Esophagus muscularis mucosa (tissue), 4 donors: ENCODE results near the gene EHD4. TPM values are rescaled to one million over a fixed set of nuclear protein-coding genes. Genes with fewer than 3 reads are reported as not detected.

Source experiments
- DNase-seq: peaks from one replicate; pipeline ENCODE4 v3.0.0-alpha.2; 2017; ENCODE audit errors: extremely low spot score
- H3K27ac ChIP-seq, 4 donors: fragments of 200-600 bp; sonication (generic); replicated peaks in 1 of 4; 1 replicate in 3 of 4; 2 replicates in 1 of 4; pipeline ENCODE4 v1.5.1; 2016 to 2019; ENCODE audit warnings: mild to moderate bottlenecking in 1 of 4
- H3K27me3 ChIP-seq, 4 donors: fragments of 200-600 bp; sonication (generic); one replicate each; pipeline versions ENCODE4 v1.5.1 to v1.6.0; 2016 to 2019
- H3K36me3 ChIP-seq, 4 donors: fragments of 200-600 bp; sonication (generic); one replicate each; pipeline ENCODE4 v1.5.1; 2016 to 2019
- H3K4me1 ChIP-seq, 4 donors: fragments of 200-600 bp; sonication (generic); one replicate each; pipeline ENCODE4 v1.5.1; 2016 to 2019
- H3K4me3 ChIP-seq, 4 donors: fragments of 200-600 bp; sonication (generic); 1 replicate in 2 of 4; 2 replicates in 2 of 4; pipeline ENCODE4 v1.5.1; 2016 to 2019; ENCODE audit warnings: mild to moderate bottlenecking in 4 of 4, moderate library complexity in 1 of 4
- H3K9me3 ChIP-seq, 4 donors: fragments of 200-600 bp; sonication (generic); 1 replicate in 3 of 4; 2 replicates in 1 of 4; pipeline ENCODE4 v1.5.1; 2016 to 2019
- EP300 ChIP-seq: sonication (generic); formaldehyde crosslinking; IDR thresholded peaks from one replicate; pipeline ENCODE4 v1.6.1; 2017; ENCODE audit warnings: antibody characterized with exemption
- POLR2A ChIP-seq: fragments of 450-650 bp; IDR thresholded peaks from one replicate; pipeline ENCODE4 v1.6.1; 2017; ENCODE audit warnings: antibody characterized with exemption, moderate library complexity, mild to moderate bottlenecking, low read depth
- POLR2AphosphoS5 ChIP-seq, 2 donors: sonication (generic); formaldehyde crosslinking; IDR thresholded peaks; one replicate each; pipeline ENCODE4 v1.6.1; 2017; ENCODE audit warnings: antibody characterized with exemption in 2 of 2
- WGBS: methylation state at CpG from one replicate; pipeline ENCODE4 v1.1.5; 2018; 5-methylcytosine and 5-hydroxymethylcytosine counted together
- intact Hi-C: fragments of 100-400 bp; cut with DNase I; formaldehyde crosslinking; loops from one replicate; pipeline ENCODE4 v1.15.1; 2023
- total RNA-seq, 4 donors: library from RNA; depleted of rRNA; stranded (reverse); fragments of >200 nt; gene quantifications; one replicate each; pipeline versions ENCODE4 v1.1.0 to v1.2.1, GENCODE V29; 2016
- TF ChIP-seq, protein P1 (sequence below), 3 experiments: fragments of 200-600 bp in 2 of 3; fragments of 450-650 bp in 1 of 3; sonication (generic) in 2 of 3; IDR thresholded peaks; one replicate each; pipeline ENCODE4 v1.5.1; 2017 to 2019; ENCODE audit warnings: antibody characterized with exemption in 3 of 3, mild to moderate bottlenecking in 2 of 3, moderate library complexity in 1 of 3

Gene EHD4
- total RNA-seq, 4 donors from 2014 or later, result 10.0 to 24.7 (median 21.7) TPM

DNA sequence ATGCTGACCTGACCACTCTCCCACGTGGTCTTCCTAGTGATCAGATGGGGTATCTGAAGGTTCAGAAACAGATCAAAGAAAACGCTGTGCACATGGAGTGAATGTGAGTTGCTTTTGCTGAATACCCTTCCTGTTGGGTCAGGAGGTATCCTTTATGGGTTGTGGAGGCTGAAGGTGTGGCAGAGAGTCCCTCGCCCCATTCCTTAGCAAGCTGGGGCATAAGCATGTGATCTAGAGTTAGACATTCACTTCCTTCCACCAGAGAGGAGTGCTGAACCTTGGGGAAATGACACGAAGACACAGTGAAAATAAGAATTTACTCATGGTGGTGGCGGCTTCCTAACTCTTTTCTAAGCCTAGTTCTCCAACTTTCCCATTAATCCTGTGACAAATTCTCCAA lies 50.7 kb downstream of the EHD4 start:
- Histone ChIP-seq H3K27me3 (no peaks in the 10 kb centered on the region), H3K4me1 (peaks cover 65 to 83% (median 70%) of the 10 kb centered on the region in 4 donors), H3K4me3 (no peak overlapping the region), H3K27ac (peak overlapping the region; percentile 13 to 41 (median 21)), H3K9me3 (no peaks in the 10 kb centered on the region), H3K36me3 (peaks cover 0 to 26% (median 13%) of the 10 kb centered on the region in 4 donors)
- intact Hi-C loops, result no loop called here
- 67% methylated on average over 5 of the region's 5 CpGs for WGBS
- no peak for TF ChIP-seq POLR2A
- no peak for TF ChIP-seq POLR2AphosphoS5 (IDR thresholded peaks at IDR 0.05)
- TF ChIP-seq, protein P1, sequence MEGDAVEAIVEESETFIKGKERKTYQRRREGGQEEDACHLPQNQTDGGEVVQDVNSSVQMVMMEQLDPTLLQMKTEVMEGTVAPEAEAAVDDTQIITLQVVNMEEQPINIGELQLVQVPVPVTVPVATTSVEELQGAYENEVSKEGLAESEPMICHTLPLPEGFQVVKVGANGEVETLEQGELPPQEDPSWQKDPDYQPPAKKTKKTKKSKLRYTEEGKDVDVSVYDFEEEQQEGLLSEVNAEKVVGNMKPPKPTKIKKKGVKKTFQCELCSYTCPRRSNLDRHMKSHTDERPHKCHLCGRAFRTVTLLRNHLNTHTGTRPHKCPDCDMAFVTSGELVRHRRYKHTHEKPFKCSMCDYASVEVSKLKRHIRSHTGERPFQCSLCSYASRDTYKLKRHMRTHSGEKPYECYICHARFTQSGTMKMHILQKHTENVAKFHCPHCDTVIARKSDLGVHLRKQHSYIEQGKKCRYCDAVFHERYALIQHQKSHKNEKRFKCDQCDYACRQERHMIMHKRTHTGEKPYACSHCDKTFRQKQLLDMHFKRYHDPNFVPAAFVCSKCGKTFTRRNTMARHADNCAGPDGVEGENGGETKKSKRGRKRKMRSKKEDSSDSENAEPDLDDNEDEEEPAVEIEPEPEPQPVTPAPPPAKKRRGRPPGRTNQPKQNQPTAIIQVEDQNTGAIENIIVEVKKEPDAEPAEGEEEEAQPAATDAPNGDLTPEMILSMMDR (IDR thresholded peaks at IDR 0.05), result no peak
- TF ChIP-seq EP300, result no peak
- DNase-seq, result no peak

DNA sequence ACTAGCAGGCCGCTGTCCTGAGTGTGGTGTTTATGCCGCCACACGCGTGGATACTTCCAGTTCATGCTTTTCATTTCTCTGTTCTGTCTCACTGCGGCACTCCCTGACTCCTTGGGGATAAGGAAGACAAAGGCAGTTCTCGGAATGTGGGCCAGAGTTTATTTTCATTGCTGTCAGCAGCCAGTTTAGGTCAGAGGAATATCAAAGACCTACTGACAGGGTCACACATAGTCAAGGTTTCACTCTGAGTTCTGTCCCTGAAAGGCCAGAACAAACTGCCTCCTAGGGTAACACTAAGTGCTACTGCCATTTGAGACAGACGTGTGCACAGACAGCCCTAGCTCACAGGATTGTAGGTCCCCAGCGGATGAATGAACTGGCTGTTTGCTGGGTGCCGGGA lies 51.2 kb downstream of the EHD4 start:
- Histone ChIP-seq H3K4me3 (no peak overlapping the region), H3K9me3 (no peaks in the 10 kb centered on the region), H3K36me3 (peaks cover 0 to 26% (median 13%) of the 10 kb centered on the region in 4 donors), H3K27me3 (no peaks in the 10 kb centered on the region), H3K4me1 (peaks cover 64 to 83% (median 70%) of the 10 kb centered on the region in 4 donors), H3K27ac (peak overlapping the region; percentile 13 to 41 (median 21))
- no peak for DNase-seq
- 65% methylated on average over 7 of the region's 9 CpGs for WGBS
- TF ChIP-seq POLR2A (no peak), EP300 (no peak), POLR2AphosphoS5 (IDR thresholded peaks at IDR 0.05) (no peak)
- TF ChIP-seq, protein P1 (IDR thresholded peaks at IDR 0.05), result no peak
- intact Hi-C loops, result no loop called here

DNA sequence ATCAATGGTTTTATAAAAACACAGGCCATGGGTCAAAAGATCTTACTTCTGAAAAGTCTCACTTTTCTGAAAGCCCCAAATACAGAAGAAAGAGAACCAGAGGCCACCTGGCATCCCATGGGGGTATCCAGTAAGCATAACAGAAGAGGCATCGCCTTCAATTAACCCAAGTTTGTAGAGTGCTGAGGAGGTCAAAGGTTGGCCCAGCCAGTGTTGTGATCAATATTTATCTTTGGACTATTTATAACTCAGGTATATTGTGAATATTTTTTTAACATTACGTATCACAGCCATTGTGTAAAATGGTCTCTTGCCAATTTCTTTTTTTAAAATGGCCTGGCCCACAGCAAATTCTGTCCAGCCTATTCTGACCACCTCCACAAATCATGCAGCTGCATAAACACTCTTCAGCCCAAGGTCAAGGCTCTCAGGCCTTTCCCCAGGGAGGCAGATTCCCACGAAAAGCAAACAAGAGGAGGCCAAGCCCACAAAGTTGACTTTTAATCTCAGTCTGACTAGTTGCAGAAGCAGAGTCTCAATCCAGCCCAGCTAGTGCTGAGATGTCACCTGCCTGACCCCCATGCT lies 52.3 kb downstream of the EHD4 start:
- H3K4me1 ChIP-seq, result peaks cover 66 to 83% (median 69%) of the 10 kb centered on the region in 4 donors

DNA sequence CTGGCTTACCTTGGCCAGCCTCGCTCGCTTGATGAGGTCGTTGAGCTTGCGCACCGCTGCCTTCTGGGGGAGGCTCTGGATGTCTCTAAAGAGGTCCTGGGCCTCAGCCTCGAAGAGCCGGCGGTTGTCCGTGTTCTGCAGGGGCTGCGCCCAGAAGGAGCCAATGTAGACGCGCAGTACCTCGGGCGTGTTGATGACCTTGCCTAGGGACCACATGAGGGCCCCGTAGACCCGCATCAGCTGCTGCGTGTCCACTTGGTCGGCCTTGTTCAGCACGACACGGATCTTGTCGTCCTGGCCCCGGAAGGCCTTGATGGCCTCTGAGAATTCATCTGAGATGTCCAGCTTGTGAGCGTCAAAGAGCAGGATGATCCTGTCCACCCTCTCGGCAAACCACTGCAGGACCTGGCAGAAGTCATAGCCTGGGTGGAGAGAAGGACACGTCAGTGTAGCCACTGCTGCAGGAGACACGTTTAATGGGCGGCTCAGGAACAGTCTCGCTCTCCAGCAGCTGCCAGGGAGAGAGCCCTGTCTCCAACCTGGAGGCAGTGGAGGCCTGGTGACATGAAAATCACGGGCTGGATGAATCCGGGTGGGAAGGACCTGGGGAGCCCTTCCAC lies 53.0 kb downstream of the EHD4 start:
- intact Hi-C loops, result no loop called here
- Histone ChIP-seq H3K36me3 (peaks cover 0 to 20% (median 11%) of the 10 kb centered on the region in 4 donors), H3K4me1 (peaks cover 72 to 80% (median 76%) of the 10 kb centered on the region in 4 donors)

More for the DNA sequence above, 52.3 kb downstream of the EHD4 start:
- no peak for TF ChIP-seq POLR2A
- TF ChIP-seq POLR2AphosphoS5 (IDR thresholded peaks at IDR 0.05), result peak in 1 of 2 donors; percentile 30
- TF ChIP-seq, protein P1 (IDR thresholded peaks at IDR 0.05), result no peak
- TF ChIP-seq EP300, result no peak
- Histone ChIP-seq H3K27ac (peak overlapping the region in 3 of 4 donors; percentile 42 to 45 (median 43)), H3K27me3 (no peaks in the 10 kb centered on the region), H3K4me3 (no peak overlapping the region), H3K9me3 (no peaks in the 10 kb centered on the region), H3K36me3 (peaks cover 0 to 26% (median 13%) of the 10 kb centered on the region in 4 donors)
- intact Hi-C loops, result no loop called here
- no peak for DNase-seq
- WGBS, result 34% methylated on average over 3 of the region's 3 CpGs

More for the DNA sequence above, 53.0 kb downstream of the EHD4 start:
- no peaks in the 10 kb centered on the region for H3K9me3 ChIP-seq
- TF ChIP-seq, protein P1 (IDR thresholded peaks at IDR 0.05), result no peak
- TF ChIP-seq POLR2AphosphoS5 (IDR thresholded peaks at IDR 0.05) (no peak), EP300 (no peak), POLR2A (no peak)
- H3K27me3 ChIP-seq, result no peaks in the 10 kb centered on the region
- 79% methylated on average over 29 of the region's 30 CpGs for WGBS
- H3K4me3 ChIP-seq, result no peak overlapping the region
- DNase-seq, result no peak
- H3K27ac ChIP-seq, result peak overlapping the region; percentile 20 to 45 (median 42)
